ENCODE data around the gene LRP8.

LRP8 gene

DNA sequence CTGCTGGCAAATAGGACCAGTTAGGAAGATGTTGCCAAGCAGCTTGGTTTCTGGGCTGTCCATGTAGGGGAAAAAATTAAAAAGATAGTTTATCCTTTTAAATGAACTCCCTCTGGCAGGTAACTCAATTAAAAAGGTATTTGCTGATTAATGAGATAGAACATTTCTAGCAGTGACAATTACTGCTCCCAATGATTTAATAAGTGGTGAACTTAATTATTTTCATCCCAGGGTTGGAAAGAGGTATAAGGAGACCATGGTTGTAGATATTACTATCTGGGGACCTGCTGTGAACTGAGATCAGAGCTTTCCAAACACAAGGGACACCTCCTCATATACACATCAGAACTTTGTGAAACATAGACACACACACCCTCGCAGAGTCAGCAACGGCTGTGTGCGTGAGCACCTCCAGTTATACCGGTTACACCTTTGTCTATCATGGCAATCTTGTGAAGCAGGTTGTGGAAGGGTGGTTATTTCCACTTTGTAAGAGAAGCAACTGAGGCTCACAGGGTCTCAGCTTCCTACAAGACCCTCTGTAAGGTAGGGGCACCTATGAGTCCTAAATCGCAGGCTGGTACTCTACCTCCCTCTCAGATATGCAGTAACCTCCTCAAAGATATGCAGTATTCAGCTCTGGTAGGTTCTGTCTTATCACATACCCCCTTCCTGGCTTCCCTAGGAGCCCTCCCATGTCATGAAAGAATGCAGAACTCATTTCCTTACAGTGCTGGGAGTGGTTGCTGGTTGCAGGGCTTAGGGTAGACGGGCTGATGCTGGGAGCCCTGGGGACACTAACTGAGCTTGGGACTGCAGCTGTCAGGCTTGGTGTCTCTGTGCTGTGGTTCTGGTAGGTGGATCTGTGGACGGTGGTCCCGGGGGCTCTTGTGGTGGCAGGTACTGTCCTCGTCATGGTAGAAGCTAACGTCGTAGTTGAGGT lies 71.1 kb downstream of the LRP8 start:
- no peak for DNase-seq

DNA sequence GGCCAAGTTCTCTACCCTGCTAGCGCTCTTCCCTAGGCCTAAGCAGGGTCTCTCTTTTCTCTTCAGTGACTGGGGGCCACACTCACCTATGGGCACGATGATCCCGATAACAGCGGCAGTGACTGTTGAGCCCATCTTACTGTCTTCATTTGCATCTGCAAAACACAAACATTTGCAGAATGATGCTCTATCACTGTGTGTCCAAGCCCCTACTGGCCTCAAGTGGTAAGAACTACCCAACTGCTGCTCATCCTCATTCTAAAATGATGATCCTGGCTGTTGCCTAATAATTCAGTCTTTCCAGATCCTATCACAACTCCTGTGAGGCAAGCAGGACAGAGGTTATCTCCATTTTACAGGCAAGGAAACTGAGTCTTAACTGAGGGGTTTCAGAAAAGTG lies 72.8 kb downstream of the LRP8 start:
- no peak for DNase-seq

DNA sequence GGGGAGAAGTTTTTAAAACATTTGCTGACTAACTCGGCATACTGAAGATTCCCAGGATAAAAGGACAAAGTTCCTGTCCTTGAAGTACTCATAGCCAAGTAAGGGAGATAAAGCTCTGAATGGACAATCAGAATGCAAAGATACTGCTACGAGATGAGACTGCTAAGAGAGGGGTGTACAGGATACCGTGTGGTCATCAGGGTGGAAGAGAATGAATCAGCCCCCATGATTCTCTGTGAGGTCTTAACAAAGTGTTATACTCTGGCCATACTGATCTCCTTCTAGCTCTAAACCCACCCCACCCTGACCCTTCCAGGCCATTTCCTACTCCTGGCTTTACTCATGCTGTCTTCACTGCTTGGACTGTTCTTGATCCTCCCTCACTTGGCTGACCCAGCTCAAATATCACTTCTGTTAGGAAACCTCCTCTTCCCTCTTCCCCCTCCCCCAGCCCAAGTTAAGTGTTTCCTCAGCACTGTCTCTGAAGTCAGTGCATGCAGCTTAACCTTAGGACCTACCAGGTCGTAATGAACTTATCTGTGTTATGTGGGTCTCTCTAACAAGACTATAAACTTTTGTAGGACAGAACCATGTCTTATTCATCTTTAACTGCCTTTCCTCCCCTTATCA lies 73.7 kb downstream of the LRP8 start:
- no peak for DNase-seq

DNA sequence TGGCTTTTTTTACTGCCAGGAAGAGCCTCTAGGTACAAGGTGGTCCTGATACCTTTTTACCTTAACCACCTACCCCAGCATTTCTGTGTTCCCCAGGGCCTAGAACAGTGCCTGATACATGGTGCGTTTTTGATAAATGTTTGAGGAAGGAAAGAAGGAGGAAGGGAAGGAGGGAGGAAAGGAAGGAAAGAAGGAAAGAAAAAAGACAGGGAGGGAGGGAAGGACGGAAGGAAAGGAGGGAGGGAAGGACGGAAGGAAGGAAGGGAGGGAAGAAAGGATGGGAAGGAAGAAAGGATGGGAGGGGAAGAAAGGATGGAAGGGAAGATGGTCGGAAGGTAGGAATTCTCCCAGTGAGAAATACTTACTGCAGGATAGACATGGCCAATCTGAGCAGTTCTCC lies 77.5 kb downstream of the LRP8 start:
- DNase-seq: no peak

DNA sequence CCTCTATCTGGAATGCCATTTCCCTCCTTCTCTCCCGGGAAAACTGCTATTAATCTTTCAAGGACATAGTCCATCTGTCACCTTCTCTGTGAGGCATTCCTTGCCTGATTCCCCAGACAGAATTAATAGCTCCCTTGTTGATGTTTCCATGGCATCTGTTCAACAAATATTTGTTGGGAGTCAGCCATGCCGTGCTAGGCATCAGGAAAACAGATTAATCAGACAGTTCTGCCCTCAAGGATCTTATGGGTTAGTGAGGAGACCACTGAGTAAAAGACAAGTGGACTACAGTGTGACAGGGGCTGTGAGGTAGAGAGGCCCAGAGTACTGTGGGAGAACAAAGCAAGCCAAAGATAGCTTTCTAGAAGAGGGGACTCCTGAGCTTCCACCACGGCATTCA lies 78.2 kb downstream of the LRP8 start:
- DNase-seq: no peak

DNA sequence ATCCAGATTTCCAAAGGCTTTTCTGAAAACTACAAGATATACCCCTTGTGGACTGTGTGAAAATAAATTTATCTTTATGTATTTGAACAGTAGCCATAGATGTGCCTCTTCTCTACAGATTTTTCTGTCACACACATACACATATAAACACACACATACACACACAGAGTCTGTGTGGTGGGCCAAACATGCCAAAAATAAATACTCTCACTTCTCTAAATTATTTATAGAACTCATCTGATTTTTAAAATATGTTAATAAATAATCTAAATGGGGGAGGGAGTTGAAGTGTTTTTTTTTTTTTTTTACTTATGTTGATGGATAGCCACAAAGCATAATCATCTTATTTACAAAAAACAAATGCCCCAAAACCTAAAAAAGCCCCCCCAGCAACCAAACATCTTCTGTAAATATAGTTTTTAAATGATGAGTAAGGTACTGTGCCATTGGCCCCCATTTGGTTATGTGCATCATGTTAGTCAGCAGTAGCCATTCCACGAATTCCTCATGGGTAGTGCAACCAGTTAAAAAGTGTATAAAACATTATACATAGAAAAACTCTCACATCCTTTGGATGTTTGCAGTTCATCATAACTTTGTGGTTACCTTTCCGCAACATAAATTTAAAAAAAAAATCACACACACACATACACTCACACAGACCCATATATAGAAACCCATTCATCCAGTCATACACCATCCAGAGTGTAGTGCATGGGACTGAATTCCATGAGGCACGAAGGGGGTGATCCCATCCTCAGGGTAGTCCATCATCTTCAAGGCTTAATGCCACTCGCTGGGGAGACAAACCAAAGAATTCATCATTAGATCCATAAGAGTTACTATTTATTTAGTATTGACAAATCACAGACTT lies 81.4 kb downstream of the LRP8 start:
- DNase-seq: no peak

DNA sequence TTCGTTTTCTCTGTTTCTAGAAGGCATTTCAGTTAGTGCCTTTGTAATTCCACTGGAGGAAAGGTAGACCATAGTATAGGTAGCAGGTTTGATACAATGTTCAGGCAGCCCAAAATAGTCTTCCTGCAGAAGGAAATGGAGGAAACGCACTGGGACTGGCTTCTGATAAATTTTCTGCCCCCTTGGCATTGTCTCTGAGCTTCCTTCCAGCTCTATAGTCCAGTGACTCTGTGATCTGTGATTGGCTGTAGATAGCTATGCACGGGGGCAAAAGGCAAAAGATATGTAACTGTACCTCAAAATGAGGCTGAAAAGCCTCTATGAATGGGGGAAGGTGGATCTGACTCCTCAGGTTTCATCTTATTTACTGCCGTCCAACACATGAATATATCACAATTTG lies 83.7 kb downstream of the LRP8 start:
- no peak for DNase-seq

DNA sequence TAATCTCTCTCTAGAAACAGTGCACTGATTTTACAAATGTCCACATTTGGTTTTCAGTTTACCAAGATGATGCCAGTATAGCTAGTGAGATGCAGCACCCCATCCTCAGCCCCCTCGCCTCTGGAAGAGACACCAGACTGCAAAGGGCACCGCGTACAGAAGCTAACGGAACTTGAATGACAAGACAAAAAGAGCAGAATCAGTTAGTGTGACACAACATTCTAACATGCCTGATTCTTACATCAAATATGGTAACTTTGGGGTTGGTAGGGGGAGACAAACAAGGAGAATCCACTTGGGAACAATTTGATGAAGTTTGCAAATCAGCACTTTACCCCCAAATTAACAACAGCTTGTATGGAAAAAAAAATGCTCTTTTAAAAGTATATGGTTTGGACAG lies 85.5 kb downstream of the LRP8 start:
- no peak for DNase-seq

DNA sequence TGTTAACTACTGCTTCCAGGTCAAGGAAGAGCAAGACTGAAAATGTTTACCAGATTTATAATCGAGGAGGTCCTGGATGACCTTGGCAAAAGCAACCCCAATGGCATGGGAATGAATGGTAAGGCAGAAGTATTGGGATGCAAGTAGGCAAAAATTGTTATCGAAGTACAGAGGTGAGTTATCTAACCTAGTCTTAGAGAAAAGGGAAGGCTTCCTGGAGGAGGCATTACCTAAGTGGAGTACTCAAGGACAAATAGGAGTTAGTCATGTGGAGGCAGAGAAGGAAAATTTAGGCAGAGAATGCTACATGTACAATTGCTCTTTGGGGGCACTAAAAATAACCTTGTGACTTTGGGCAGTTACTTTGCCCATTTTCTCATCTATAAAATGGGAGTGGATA lies 86.0 kb downstream of the LRP8 start:
- no peak for DNase-seq

DNA sequence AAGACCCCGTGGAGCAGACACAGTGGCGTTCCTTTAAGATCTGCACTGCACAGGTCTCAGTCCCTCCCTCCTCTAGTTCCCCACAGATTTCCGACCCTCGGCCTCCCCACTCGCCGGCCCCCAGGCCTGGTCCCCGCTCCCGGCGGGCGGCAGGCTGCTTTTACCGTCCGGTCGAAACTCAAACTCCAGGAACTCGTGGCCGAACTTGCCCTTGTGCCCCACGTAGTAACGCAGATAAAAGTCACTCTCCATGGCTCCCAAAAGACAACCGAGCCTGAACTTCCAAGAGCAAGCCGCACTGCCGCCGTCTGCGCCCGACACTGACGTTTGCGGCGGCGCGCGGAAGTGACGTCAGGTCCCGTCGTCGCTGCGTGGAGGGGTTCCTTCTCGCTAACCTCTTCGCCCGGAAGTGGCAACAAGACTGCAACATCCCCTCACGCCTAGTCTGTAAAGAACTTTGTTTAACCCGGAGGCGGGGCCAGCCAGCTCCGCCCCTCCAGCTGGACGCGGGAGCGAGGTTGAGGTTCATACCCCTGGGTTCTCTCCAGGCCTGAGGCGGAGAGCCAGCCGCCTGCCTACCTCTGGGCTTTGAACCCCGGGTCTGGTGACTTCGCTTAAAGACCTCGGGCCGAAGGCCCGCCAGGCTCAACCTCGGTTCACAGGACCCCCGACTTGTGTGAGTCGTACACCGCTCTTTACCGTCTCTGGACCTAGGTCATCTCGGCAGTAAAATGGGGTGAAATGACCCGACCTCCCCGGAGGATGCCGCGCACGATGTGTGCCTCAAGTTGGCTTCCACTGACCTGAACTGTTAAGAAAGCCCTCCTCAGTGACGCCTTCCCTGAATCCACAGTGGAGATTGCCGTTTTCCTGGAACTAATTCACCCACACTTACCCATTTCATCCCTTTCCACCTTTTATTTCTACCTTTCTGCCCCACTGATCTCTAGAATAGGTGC lies 89.4 kb downstream of the LRP8 start, which contains the start of gene MAGOH:
Gene MAGOH, minus strand, starts transcription at position 322 of the 959 bp plus-strand sequence. Its CDS starts 70 bp downstream, at position 252.
- peak; percentile 95 for DNase-seq

DNA sequence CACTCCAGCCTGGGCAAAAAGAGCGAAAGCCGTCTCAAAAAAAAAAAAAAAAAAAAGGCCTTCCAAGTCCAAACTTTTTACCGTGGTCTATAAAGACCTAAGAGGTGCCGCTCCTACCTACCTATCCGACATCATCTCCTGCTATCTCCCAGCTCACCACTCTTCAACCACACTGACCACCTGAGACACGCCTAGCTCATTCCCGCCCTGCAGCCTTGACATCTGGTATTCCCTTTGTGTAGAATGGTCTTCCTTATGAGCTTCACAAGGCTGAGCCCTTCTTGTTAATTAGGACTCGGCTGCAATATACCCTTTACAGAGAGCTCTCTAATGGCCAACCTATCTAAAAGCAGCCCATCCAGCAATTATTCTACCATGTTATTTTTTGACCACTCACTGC lies 90.2 kb downstream of the LRP8 start:
- no peak for DNase-seq

DNA sequence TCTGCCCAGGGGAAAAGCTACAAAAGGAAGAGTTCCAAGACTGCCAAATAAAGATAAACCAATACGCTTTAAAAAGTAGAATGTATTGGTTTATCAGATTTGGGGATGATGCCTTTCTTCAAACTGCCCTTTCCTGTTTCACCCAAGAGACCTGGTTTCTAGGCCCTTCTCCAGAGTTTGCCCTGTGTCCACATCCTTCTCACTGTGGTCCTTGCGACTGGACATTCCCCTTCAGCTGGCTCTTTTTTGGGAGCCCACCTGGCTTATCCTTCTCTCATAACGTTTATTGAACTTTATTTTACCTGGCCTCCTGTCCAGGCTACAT lies 106.9 kb downstream of the LRP8 start:
- no peak for DNase-seq

DNA sequence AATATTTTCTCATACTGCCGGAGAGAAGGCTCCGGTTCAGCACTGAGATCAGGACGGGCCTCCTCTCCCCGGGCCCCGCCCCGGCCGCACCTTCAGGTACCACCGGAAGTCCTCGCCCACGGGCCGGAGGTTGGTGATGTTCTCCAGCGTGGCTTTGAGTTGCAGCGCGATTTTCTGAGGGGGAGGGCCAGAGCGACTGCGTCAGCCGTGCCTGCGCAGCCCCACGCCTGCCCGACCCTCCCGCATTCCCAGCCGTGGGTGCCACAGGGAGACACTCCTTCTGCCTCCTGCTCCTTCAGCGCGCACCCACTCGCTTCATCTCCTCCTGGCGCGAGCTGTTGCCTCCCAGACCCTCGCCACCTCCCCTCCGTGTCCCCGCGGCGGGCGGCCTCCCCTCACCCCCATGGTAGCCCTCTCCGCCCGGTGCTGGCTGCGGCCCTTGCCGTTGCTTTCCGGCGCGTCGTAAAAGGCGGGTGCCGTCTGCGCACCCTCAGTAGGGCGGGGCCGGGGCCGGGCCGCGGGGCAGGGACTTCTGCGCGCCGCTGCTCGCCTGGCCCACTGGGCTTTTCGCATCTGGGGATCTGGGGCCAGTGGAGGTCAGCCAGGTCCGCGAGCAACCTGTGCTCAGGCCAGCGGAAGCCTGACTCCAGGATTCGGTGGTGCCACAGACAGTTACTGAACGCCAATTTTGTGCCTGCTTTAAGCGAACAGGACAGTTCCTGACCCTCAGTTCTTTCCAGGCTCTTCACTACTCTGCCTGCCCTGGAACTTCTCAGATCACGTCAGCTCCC lies 107.5 kb downstream of the LRP8 start, which contains the start of gene CZIB:
Gene CZIB, minus strand, starts transcription at position 464 of the 791 bp plus-strand sequence. Its CDS starts 59 bp downstream, at position 405.
- peak; percentile 97 for DNase-seq

DNA sequence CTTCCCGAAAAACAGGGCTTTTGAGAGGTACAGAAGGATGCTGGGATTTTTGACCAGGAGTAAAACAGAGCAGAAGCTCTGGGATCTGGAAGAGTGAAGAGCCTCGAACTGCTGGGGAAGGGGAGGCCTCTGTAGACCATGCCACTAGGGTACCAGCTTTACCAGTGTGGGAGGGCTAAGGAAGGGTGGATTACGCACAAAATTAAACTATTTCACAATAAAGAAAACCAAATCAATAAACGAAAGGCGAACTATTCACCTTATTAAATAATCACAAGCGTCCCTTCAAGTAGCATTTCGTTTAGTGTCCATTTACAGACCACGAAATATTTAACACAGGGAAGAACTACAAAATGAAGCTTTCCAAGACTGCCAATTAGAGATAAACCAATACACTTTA lies 108.2 kb downstream of the LRP8 start:
- DNase-seq: no peak

DNA sequence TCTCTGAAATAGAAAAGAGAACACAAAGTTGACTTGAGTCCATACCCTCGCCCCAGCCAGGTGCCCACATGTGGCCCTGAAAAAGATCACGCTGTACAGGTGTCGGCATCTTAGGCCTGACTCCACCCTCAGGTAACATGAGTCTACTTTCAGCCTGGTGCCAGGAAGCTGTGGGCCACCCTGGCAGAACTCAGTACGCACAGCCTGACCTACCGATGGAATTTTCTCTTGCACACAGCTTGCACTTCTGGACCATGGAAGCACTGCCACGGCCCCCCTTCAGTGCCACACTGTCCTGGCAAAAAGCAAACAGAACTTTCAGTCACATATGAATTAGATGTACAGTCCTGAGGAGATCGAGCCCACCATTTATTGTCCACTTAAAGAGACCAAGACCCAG lies 109.7 kb downstream of the LRP8 start:
- no peak for DNase-seq

DNA sequence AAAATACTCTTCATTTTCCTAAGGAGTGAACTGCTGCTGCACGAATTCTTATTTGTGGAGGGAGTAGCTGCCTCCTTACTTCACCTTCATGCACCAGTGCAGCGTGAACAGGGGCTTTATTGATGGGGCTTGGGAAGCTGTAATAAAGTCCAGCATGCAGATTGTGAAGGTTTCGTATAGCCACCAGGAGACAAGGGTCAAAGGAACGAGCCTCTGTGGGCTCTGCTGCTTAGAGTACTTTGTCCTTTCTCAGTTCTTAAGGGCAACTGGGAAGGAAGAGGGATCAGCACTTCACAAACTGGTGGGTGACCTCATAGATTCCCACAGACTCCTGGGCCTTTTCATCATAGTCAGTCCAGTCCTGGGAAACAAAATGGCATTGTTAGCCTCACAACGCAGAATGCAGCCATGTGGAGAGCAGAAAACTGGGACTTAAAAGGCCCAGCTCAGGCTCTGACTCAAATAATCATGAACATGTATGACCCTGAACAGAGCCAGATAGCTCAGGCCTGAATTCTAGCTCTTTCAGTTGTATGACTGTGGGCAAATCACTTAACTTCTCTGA lies 113.4 kb downstream of the LRP8 start:
- DNase-seq: no peak

DNA sequence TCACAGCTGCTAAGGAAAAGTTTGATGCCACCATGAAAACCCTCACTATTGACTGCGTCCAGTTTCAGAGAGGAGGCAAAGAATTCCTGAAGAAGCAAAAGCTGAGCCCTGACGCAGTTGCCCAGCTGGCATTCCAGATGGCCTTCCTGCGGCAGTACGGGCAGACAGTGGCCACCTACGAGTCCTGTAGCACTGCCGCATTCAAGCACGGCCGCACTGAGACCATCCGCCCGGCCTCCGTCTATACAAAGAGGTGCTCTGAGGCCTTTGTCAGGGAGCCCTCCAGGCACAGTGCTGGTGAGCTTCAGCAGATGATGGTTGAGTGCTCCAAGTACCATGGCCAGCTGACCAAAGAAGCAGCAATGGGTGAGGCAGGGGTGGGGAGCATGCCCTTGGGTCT lies 116.9 kb downstream of the LRP8 start:
- no peak for DNase-seq

DNA sequence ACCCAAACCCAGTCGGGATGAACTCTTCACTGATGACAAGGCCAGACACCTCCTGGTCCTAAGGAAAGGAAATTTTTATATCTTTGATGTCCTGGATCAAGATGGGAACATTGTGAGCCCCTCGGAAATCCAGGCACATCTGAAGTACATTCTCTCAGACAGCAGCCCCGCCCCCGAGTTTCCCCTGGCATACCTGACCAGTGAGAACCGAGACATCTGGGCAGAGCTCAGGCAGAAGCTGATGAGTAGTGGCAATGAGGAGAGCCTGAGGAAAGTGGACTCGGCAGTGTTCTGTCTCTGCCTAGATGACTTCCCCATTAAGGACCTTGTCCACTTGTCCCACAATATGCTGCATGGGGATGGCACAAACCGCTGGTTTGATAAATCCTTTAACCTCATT lies 117.5 kb downstream of the LRP8 start:
- no peak for DNase-seq

DNA sequence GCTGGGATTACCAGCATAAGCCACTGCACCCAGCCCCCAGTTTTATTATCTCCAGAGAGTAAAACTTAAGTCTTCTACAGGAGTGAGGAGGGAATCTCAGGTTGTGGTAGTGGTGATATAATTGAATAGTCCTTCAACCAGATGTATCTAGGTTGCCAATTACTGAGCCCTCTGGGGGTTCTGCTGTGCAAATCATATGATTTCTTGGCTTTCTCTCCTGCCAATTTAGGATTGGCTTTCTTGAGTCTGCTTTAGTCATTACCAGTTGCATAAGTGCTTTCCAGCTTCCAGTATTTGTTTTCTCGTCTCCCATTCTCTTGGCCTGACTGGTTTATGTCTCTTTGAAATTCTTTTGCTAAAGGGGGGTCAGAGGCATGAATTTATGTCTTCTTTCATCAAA lies 120.1 kb downstream of the LRP8 start:
- no peak for DNase-seq

DNA sequence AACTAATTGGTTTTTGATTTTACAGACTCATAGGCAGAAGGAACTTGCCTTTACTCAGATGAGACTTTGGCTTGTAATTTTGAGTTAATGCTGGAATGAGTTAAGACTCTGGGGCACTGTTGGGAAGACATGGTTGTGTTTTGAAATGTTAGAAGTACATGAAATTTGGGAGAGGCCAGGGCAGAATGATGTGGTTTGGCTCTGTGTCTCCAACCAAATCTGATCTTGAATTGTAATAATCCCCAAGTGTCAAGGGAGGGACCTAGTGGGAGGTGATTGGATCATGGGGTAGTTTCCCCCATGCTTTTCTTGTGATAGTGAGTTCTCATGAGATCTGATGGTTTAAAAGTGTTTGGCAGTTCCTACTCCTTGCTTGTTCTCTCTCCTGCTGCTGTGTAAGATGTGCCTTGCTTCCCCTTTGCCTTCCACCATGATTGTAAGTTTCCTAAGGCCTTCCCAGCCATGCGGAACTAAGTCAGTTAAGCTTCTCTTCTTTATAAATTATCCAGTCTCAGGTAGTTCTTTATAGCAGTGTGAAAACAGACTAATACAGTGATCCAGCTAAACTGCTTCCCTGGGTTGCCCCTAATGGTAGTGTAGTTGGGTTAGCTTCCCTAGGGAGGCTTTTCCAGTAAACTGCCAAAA lies 121.0 kb downstream of the LRP8 start:
- DNase-seq: no peak

Data from stimulated activated CD4-positive, alpha-beta T cell treated with anti-CD3 and anti-CD28 coated beads, Interleukin-4, amount 100 ng/mL, for 24 hours (primary cell).